Spleen (tissue), 11 donors: Measurements from ENCODE around the gene PATZ1. TPM values are rescaled to one million over a fixed set of nuclear protein-coding genes. Genes with fewer than 3 reads are reported as not detected.

Source experiments
- DNase-seq: peaks from one replicate; pipeline ENCODE4 v3.0.0-alpha.2; 2020
- H3K27ac ChIP-seq, 8 donors: fragments of 200-600 bp; sonication (generic) in 7 of 8; 1 replicate in 4 of 8; 2 replicates in 4 of 8; pipeline versions ENCODE4 v1.5.0 to v1.8.0; 2016 to 2021; ENCODE audit warnings: inconsistent platforms in 4 of 8, mild to moderate bottlenecking in 4 of 8, moderate library complexity in 1 of 8
- H3K27me3 ChIP-seq, 7 donors: fragments of 200-600 bp; sonication (generic) in 6 of 7; replicated peaks in 1 of 7; 1 replicate in 4 of 7; 2 replicates in 3 of 7; pipeline versions ENCODE4 v1.5.0 to v1.8.0; 2016 to 2021; ENCODE audit warnings: inconsistent platforms in 3 of 7, mild to moderate bottlenecking in 1 of 7
- H3K36me3 ChIP-seq, 6 donors: fragments of 200-600 bp; sonication (generic) in 5 of 6; 1 replicate in 4 of 6; 2 replicates in 2 of 6; pipeline versions ENCODE4 v1.5.0 to v1.8.0; 2016 to 2021; ENCODE audit warnings: inconsistent platforms in 2 of 6
- H3K4me1 ChIP-seq, 6 donors: fragments of 200-600 bp; sonication (generic) in 5 of 6; 1 replicate in 3 of 6; 2 replicates in 3 of 6; pipeline versions ENCODE4 v1.5.0 to v1.8.0; 2016 to 2021; ENCODE audit warnings: inconsistent platforms in 3 of 6
- H3K4me3 ChIP-seq, 8 donors: fragments of 200-600 bp; sonication (generic) in 7 of 8; 1 replicate in 4 of 8; 2 replicates in 4 of 8; pipeline versions ENCODE4 v1.5.0 to v1.8.0; 2016 to 2021; ENCODE audit warnings: inconsistent platforms in 4 of 8, mild to moderate bottlenecking in 4 of 8, moderate library complexity in 2 of 8
- H3K9me3 ChIP-seq, 8 donors: fragments of 200-600 bp; sonication (generic) in 7 of 8; 1 replicate in 4 of 8; 2 replicates in 4 of 8; pipeline versions ENCODE4 v1.5.0 to v1.8.0; 2016 to 2021; ENCODE audit warnings: inconsistent platforms in 4 of 8
- CTCF ChIP-seq, 11 experiments: fragments of 200-600 bp in 7 of 11; fragments of 450-650 bp in 4 of 11; sonication (generic) in 4 of 11; IDR thresholded peaks in 8 of 11; conservative IDR thresholded peaks in 3 of 11; 1 replicate in 7 of 11; 2 replicates in 4 of 11; pipeline versions ENCODE4 v1.4.0 to v1.8.0; 2016 to 2021; ENCODE audit warnings: antibody characterized with exemption in 11 of 11, inconsistent platforms in 4 of 11, mild to moderate bottlenecking in 1 of 11
- POLR2A ChIP-seq, 3 donors: fragments of 450-650 bp; IDR thresholded peaks; one replicate each; pipeline ENCODE4 v1.5.1; 2017; ENCODE audit warnings: antibody characterized with exemption in 3 of 3, mild to moderate bottlenecking in 1 of 3
- POLR2AphosphoS5 ChIP-seq, 3 donors: sonication (generic); formaldehyde crosslinking; IDR thresholded peaks; one replicate each; pipeline ENCODE4 v1.5.1; 2017; ENCODE audit warnings: antibody characterized with exemption in 3 of 3
- whole genome bisulfite sequencing, 5 donors: extraction: QIAGEN DNeasy Blood & Tissue Kit in 3 of 5; methylation state at CpG; one replicate each; pipeline versions ENCODE4 v1.1.5 to v1.1.7; 2013 to 2018; 5-methylcytosine and 5-hydroxymethylcytosine counted together
- intact Hi-C: fragments of 100-400 bp; cut with DNase I; formaldehyde crosslinking; loops from one replicate; pipeline ENCODE4 v1.15.0; 2023; ENCODE audit warnings: low total_unique reads
- polyA plus RNA-seq, 3 donors: library from polyadenylated mRNA; stranded (reverse); fragments of 200-250 nt; gene quantifications; one replicate each; pipeline ENCODE4 v1.2.1, GENCODE V29; 2013
- total RNA-seq, 7 donors: library from RNA; depleted of rRNA in 3 of 7; stranded (reverse); fragments of >200 nt in 3 of 7; fragmentation: NEBNext Ultra II Directional in 4 of 7; extraction: Animal tissue kit (Norgen Biotek cat#: 25700) in 4 of 7; gene quantifications; one replicate each; pipeline versions ENCODE4 v1.1.0 to v1.2.1, GENCODE V29; 2016 to 2021
- donor health status: healthy with polysubstance abuse.
- donor health status: DM: no; HTN: no; CAD: no; lungs with moderate emphysema.
- donor health status: DM: no; HTN: no; CAD: no.
- donor health status: Bipolar disorder and iron deficiency.
- donor health status: healthy.
- donor health status: DM: no; HTN: no; CAD: no.
- donor health status: DM: yes; HTN: yes; CAD: no.

The PATZ1 gene
- total and polyA plus RNA-seq, 10 donors: 19.8 to 36.9 (median 27.7) TPM

GRCh38 chr22:31329453-31330215, 16.5 kb downstream of the PATZ1 start:
- no peak for DNase-seq
- WGBS, 5 donors: 79 to 93% (median 87%) methylated on average over 9 of the region's 9 CpGs
- H3K27me3 ChIP-seq: no peaks in the 10 kb centered on the region
- peaks cover 0 to 13% (median 0%) of the 10 kb centered on the region in 6 donors for H3K4me1 ChIP-seq
- H3K27ac ChIP-seq: no peak overlapping the region
- intact Hi-C loops: no loop called here
- TF ChIP-seq CTCF (IDR thresholded peaks at IDR 0.05 in 8 of 11, conservative IDR thresholded peaks at IDR 0.05 in 3 of 11) (no peak), POLR2AphosphoS5 (IDR thresholded peaks at IDR 0.05) (no peak), POLR2A (IDR thresholded peaks at IDR 0.05) (no peak)
- H3K9me3 ChIP-seq: no peaks in the 10 kb centered on the region
- H3K4me3 ChIP-seq: no peak overlapping the region
- H3K36me3 ChIP-seq: peaks cover 0 to 100% (median 92%) of the 10 kb centered on the region in 6 donors

GRCh38 chr22:31329029-31329428, 17.1 kb downstream of the PATZ1 start:
- Histone ChIP-seq H3K4me3 (no peak overlapping the region), H3K9me3 (no peaks in the 10 kb centered on the region), H3K27ac (no peak overlapping the region), H3K36me3 (peaks cover 0 to 100% (median 89%) of the 10 kb centered on the region in 6 donors), H3K27me3 (no peaks in the 10 kb centered on the region), H3K4me1 (peaks cover 0 to 7% (median 0%) of the 10 kb centered on the region in 6 donors)
- intact Hi-C loops: no loop called here
- no peak for TF ChIP-seq POLR2AphosphoS5 (IDR thresholded peaks at IDR 0.05)
- no peak for TF ChIP-seq CTCF (IDR thresholded peaks at IDR 0.05 in 8 of 11, conservative IDR thresholded peaks at IDR 0.05 in 3 of 11)
- TF ChIP-seq POLR2A (IDR thresholded peaks at IDR 0.05): no peak
- peak; percentile 67 for DNase-seq
- WGBS, 5 donors: 89 to 93% (median 90%) methylated on average over 4 of the region's 4 CpGs

GRCh38 chr22:31328544-31328960, 17.6 kb downstream of the PATZ1 start:
- DNase-seq: no peak
- intact Hi-C loops: no loop called here
- Histone ChIP-seq H3K27ac (no peak overlapping the region), H3K9me3 (no peaks in the 10 kb centered on the region), H3K36me3 (peaks cover 0 to 100% (median 86%) of the 10 kb centered on the region in 6 donors), H3K27me3 (no peaks in the 10 kb centered on the region), H3K4me1 (peaks cover 0 to 7% (median 0%) of the 10 kb centered on the region in 6 donors), H3K4me3 (no peak overlapping the region)
- TF ChIP-seq POLR2A (IDR thresholded peaks at IDR 0.05) (no peak), POLR2AphosphoS5 (IDR thresholded peaks at IDR 0.05) (peak in 1 of 3 donors; percentile 29), CTCF (IDR thresholded peaks at IDR 0.05 in 8 of 11, conservative IDR thresholded peaks at IDR 0.05 in 3 of 11) (no peak)
- WGBS, 5 donors: 87 to 97% (median 94%) methylated on average over 11 to 13 of the region's 13 CpGs

GRCh38 chr22:31327806-31328543, 18.2 kb downstream of the PATZ1 start:
- intact Hi-C loops: no loop called here
- Histone ChIP-seq H3K4me1 (peaks cover 0 to 7% (median 0%) of the 10 kb centered on the region in 6 donors), H3K36me3 (peaks cover 0 to 100% (median 81%) of the 10 kb centered on the region in 6 donors), H3K27me3 (no peaks in the 10 kb centered on the region), H3K9me3 (no peaks in the 10 kb centered on the region), H3K4me3 (no peak overlapping the region), H3K27ac (no peak overlapping the region)
- DNase-seq: no peak
- TF ChIP-seq POLR2A (IDR thresholded peaks at IDR 0.05) (no peak), CTCF (IDR thresholded peaks at IDR 0.05 in 8 of 11, conservative IDR thresholded peaks at IDR 0.05 in 3 of 11) (no peak), POLR2AphosphoS5 (IDR thresholded peaks at IDR 0.05) (no peak)
- WGBS, 5 donors: 78 to 98% (median 92%) methylated on average over 7 to 9 of the region's 9 CpGs
